RWPE2 (cell line): ENCODE measurements around the gene ADAMTS8.

Experiments
- ATAC-seq: fragments of 200-7000 bp; cut with Tn5 transposase; 3 replicates; pipeline ENCODE4 v1.9.1; 2021; ENCODE audit warnings: low read depth
- DNase-seq: peaks from one replicate; pipeline ENCODE4 v3.0.0-alpha.2; 2020; ENCODE audit warnings: low spot score
- H3K27ac ChIP-seq: fragments of 450-650 bp; 2 replicates; pipeline ENCODE4 v1.5.1; 2017; ENCODE audit warnings: mild to moderate bottlenecking; ENCODE audit not compliant: poor library complexity, severe bottlenecking
- H3K27me3 ChIP-seq: fragments of 250-450 bp; sonication (Bioruptor Pico); 2 replicates; pipeline ENCODE4 v1.5.1; 2021; ENCODE audit warnings: mild to moderate bottlenecking, moderate library complexity; ENCODE audit not compliant: insufficient read depth, poor library complexity, severe bottlenecking
- H3K36me3 ChIP-seq: fragments of 250-450 bp; sonication (Bioruptor Pico); 2 replicates; pipeline ENCODE4 v1.5.1; 2020; ENCODE audit warnings: low read depth, mild to moderate bottlenecking, moderate library complexity
- H3K4me1 ChIP-seq: fragments of 250-450 bp; sonication (Bioruptor Pico); 2 replicates; pipeline ENCODE4 v1.5.1; 2021; ENCODE audit warnings: mild to moderate bottlenecking, moderate library complexity; ENCODE audit not compliant: insufficient read depth, poor library complexity, severe bottlenecking
- H3K4me3 ChIP-seq: fragments of 250-450 bp; sonication (Bioruptor Pico); 2 replicates; pipeline ENCODE4 v1.5.1; 2021; ENCODE audit warnings: mild to moderate bottlenecking, moderate library complexity; ENCODE audit not compliant: severe bottlenecking
- H3K9me3 ChIP-seq: fragments of 250-450 bp; sonication (Bioruptor Pico); 2 replicates; pipeline ENCODE4 v1.5.1; 2021; ENCODE audit warnings: mild to moderate bottlenecking, moderate library complexity; ENCODE audit not compliant: severe bottlenecking
- CTCF ChIP-seq: fragments of 450-650 bp; IDR thresholded peaks from one replicate; pipeline ENCODE4 v1.5.1; 2017; ENCODE audit warnings: mild to moderate bottlenecking, moderate library complexity; ENCODE audit not compliant: poor library complexity, severe bottlenecking

Gene ADAMTS8

GRCh38 chr11:130462101-130462885 lies 33.9 kb upstream of the ADAMTS8 start:
- DNase-seq (no peak), ATAC-seq (no peak)
- no peaks in the 10 kb centered on the region for H3K36me3 ChIP-seq
- H3K4me1 ChIP-seq: no peaks in the 10 kb centered on the region
- H3K9me3 ChIP-seq: no peaks in the 10 kb centered on the region
- H3K27ac ChIP-seq: no peak overlapping the region
- no peaks in the 10 kb centered on the region for H3K27me3 ChIP-seq
- no peak for TF ChIP-seq CTCF
- H3K4me3 ChIP-seq: no peak overlapping the region

- Histone ChIP-seq H3K4me1 (no peaks in the 10 kb centered on the region), H3K9me3 (no peaks in the 10 kb centered on the region), H3K36me3 (no peaks in the 10 kb centered on the region), H3K27me3 (no peaks in the 10 kb centered on the region), H3K4me3 (no peak overlapping the region), H3K27ac (no peak overlapping the region)
- DNase-seq: no peak
- no peak for ATAC-seq
- no peak for TF ChIP-seq CTCF
These were observed 31.1 kb upstream of the ADAMTS8 start for GRCh38 chr11:130459521-130459920.

- Histone ChIP-seq H3K27ac (no peak overlapping the region), H3K36me3 (no peaks in the 10 kb centered on the region), H3K4me1 (no peaks in the 10 kb centered on the region), H3K27me3 (no peaks in the 10 kb centered on the region), H3K9me3 (no peaks in the 10 kb centered on the region), H3K4me3 (no peak overlapping the region)
- DNase-seq (no peak), ATAC-seq (no peak)
- no peak for TF ChIP-seq CTCF
These were observed 30.0 kb upstream of the ADAMTS8 start for GRCh38 chr11:130458410-130458729.

GRCh38 chr11:130457623-130458409 lies 29.4 kb upstream of the ADAMTS8 start:
- DNase-seq (no peak), ATAC-seq (no peak)
- no peak for TF ChIP-seq CTCF
- H3K9me3 ChIP-seq: no peaks in the 10 kb centered on the region
- H3K27me3 ChIP-seq: no peaks in the 10 kb centered on the region
- H3K27ac ChIP-seq: no peak overlapping the region
- no peaks in the 10 kb centered on the region for H3K36me3 ChIP-seq
- H3K4me1 ChIP-seq: no peaks in the 10 kb centered on the region
- H3K4me3 ChIP-seq: no peak overlapping the region

- DNase-seq (no peak), ATAC-seq (no peak)
- H3K36me3 ChIP-seq: no peaks in the 10 kb centered on the region
- no peak for TF ChIP-seq CTCF
- no peaks in the 10 kb centered on the region for H3K4me1 ChIP-seq
- no peaks in the 10 kb centered on the region for H3K27me3 ChIP-seq
- H3K9me3 ChIP-seq: no peaks in the 10 kb centered on the region
- H3K27ac ChIP-seq: no peak overlapping the region
- no peak overlapping the region for H3K4me3 ChIP-seq
These were observed 27.9 kb upstream of the ADAMTS8 start for GRCh38 chr11:130456286-130456685.
